Omental fat pad (tissue), 4 donors: ENCODE results near the gene OGDH. TPM values are rescaled to one million over a fixed set of nuclear protein-coding genes. Genes with fewer than 3 reads are reported as not detected.
"Not testable (repeated sequence)": the region's sequence is repeated elsewhere in the genome, so short reads cannot be mapped to it uniquely, and the experiment has no call there.

Source experiments
- ATAC-seq: fragments of 150-250 bp; one replicate; pipeline ENCODE4 v1.9.1; 2016; ENCODE audit warnings: mild to moderate bottlenecking, moderate library complexity; ENCODE audit not compliant: low FRiP score
- DNase-seq: peaks from one replicate; pipeline ENCODE4 v3.0.0-alpha.2; 2019; ENCODE audit warnings: low spot score
- total RNA-seq, 4 donors: library from RNA; depleted of rRNA; stranded (reverse); fragments of >200 nt; gene quantifications; one replicate each; pipeline ENCODE4 v1.1.0, GENCODE V29; 2016
- TF ChIP-seq, protein P1 (sequence below), 3 donors: fragments of 450-650 bp; IDR thresholded peaks; one replicate each; pipeline ENCODE4 v1.5.1; 2016 to 2017; ENCODE audit warnings: antibody characterized with exemption in 3 of 3, mild to moderate bottlenecking in 3 of 3, moderate library complexity in 2 of 3

Gene OGDH
- total RNA-seq, 4 donors from 2014 or later = 75.4 to 91.0 (median 82.0) TPM

DNA sequence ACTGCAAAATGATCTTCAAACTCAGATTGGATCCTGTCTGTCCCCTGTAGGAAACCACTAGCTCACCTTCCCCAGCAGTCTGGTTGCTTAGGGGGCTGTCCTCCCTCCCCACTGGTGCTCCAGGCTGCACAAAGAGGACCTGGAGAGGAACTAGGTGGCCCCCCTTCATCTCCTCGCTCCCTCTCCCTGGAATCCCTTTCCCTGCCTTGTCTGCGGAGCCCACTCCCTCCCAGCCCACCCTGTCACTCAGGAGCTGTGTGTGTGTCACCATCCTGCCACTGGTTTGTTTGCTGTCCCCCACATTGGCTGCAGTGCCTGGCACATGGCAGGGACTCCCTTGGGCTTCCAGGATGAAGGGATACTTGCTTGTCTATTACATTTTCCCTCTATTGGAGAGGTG is 106.7 kb downstream of the OGDH start:
- DNase-seq (no peak), ATAC-seq (no peak)
- TF ChIP-seq, protein P1, sequence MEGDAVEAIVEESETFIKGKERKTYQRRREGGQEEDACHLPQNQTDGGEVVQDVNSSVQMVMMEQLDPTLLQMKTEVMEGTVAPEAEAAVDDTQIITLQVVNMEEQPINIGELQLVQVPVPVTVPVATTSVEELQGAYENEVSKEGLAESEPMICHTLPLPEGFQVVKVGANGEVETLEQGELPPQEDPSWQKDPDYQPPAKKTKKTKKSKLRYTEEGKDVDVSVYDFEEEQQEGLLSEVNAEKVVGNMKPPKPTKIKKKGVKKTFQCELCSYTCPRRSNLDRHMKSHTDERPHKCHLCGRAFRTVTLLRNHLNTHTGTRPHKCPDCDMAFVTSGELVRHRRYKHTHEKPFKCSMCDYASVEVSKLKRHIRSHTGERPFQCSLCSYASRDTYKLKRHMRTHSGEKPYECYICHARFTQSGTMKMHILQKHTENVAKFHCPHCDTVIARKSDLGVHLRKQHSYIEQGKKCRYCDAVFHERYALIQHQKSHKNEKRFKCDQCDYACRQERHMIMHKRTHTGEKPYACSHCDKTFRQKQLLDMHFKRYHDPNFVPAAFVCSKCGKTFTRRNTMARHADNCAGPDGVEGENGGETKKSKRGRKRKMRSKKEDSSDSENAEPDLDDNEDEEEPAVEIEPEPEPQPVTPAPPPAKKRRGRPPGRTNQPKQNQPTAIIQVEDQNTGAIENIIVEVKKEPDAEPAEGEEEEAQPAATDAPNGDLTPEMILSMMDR (IDR thresholded peaks at IDR 0.05) = no peak

DNA sequence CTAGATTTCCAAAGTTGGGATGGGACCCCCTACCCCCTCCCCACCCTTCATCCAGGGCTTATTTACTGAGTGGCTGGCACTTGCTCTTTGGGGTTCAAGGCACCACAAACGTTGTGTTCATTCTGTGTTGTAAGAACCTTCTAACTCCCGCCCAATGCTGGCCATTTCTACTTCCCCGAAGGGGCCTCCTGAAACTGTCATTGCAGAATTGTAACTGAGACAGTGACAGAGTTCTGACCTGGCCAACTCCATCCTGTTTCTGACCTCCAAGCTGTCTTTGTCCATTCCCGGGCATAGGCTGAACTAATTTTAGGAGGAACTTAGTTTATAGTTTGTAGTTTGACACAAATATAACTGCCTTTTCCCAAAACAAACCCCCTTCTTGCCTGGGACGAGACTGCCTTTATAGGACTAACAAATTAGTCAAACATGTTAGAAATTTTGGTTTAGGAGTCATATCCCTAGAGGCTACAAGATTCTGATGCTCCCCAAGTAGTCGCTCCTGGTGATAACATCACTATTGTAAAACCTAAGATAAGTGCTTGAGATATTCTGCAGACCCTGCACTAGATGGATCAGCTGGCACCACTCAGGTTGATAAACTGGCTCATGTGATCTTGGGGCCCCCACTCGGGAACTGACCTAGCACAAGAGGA is 107.4 kb downstream of the OGDH start:
- DNase-seq (no peak), ATAC-seq (no peak)
- TF ChIP-seq, protein P1 (IDR thresholded peaks at IDR 0.05) = no peak

DNA sequence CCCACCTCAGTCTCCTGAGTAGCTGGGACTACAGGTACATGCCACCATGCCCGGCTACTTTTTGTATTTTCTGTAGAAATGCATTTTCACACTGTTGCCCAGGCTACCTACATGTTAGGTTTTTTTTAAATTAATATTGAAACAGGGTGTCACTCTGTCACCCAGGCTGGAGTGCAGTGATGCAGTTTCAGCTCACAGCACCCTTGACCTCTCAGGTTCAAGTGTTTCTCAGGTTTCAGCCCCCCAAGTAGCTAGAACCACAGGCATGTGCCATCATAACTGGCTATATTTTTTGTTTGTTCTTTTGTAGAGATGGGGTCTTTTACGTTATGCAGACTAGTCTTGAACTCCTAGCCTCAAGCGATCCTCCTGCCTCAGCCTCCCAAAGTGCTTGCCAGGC is 109.8 kb downstream of the OGDH start:
- no peak for ATAC-seq
- TF ChIP-seq, protein P1 (IDR thresholded peaks at IDR 0.05) = no peak
- DNase-seq = no peak

DNA sequence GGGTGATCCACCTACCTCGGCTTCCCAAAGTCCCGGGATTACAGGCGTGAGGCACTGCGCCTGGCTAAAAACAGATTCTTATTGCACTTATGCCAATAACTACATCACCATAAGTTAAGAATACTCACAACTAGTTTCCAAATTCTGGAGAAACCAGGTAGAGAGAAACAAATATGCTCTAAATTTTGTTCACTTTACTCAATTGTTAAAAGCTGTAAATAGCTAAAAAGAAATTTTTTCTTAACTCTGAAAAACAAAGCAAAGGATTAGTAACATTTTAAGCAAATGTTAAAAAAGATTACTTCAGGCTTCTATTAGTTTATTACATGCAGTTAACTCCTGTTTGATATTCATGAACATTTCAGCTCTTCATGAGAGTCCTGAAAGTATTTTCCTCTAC is 113.9 kb downstream of the OGDH start:
- TF ChIP-seq, protein P1 (IDR thresholded peaks at IDR 0.05) = no peak
- DNase-seq (no peak), ATAC-seq (no peak)

DNA sequence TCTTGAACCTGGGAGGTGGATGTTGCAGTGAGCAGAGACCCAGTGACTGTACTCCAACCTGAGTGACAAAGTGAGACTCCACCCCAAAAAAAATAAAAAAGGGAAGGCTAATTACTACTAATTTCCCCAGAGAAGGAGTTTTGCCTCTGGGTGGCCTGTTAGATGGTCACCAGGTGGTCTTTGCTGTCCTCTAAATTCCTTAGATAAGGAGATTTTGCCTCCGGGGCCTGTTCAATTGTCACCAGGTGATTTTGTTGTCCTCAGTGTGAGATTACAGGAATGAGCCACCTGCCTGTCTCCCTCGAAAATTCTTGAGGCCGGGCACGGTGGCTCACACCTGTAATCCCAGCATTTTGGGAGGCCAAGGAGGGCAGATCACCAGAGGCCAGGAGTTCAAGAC is 117.8 kb downstream of the OGDH start:
- TF ChIP-seq, protein P1 (IDR thresholded peaks at IDR 0.05) = no peak
- ATAC-seq = no peak
- DNase-seq = no peak

DNA sequence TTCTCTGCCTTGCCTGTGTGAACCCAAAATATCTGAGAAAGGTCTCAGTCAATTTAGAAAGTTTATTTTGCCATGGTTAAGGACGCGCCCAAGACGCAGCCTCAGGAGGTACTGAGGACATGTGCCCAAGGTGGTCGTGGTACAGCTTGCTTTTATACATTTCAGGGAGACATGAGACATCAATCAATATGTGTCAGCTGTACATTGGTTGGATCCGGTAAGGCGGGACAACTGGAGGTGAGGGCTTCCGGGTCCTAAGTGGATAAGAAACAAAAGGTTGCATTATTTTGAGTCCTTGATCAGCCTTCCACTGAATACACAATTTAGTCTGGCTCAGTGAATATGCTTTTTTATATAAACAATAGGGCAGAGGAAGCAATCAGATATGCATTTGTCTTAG is 119.8 kb downstream of the OGDH start:
- not testable (repeated sequence) for DNase-seq, ATAC-seq

DNA sequence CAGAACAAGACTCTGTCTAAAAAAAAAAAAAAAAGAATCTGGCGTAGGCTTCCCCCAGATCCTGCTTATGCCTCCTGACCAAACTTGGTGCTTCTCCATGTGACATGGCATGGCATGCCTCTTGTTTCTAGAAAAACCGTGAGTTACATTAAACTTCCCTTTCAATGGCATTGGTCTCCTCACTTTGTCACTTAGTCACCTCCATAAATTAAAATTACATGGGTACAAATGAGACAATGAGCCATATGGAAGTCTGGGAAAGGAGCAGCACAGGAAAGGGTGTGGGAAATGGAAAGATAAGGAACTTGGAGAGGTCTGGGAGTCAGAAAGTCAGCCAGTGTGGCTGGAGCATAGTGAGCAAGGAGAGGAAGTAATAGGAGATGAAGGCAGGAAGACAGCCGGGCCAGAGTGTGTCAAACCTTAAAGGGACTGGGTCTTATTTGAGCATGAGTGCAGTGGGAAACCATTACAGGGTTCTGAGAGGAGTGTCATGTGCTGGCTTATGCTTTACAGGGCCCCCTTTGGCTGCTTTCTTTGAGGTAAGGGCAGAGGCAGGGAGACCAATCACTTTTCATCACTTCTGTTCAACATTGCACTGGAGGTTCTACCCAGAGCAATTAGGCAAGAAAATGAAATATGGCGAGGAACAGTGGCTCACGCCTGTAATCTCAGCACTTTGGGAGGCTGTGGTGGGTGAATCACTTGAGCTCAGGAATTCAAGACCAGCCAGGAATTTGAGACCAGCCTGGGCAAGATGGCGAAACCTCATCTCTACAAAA is 120.9 kb downstream of the OGDH start:
- DNase-seq (no peak), ATAC-seq (no peak)
- TF ChIP-seq, protein P1 (IDR thresholded peaks at IDR 0.05) = no peak
